Measurements from ENCODE around the gene NAV2. TPM values are rescaled to one million over a fixed set of nuclear protein-coding genes. Genes with fewer than 3 reads are reported as not detected.

Gene NAV2
- total and polyA plus RNA-seq, 12 donors = 6.9 to 34.7 (median 20.2) TPM

GRCh38 chr11:19913893-19914249, 201.2 kb downstream of the NAV2 start:
- intact Hi-C loops (cut with DNase I) = no loop called here
- no peak for TF ChIP-seq CTCF (IDR thresholded peaks at IDR 0.05)
- no peaks in the 10 kb centered on the region for H3K9me3 ChIP-seq
- H3K36me3 ChIP-seq = peaks cover 0 to 14% (median 0%) of the 10 kb centered on the region in 9 donors
- 82% methylated on average over 3 of the region's 3 CpGs for WGBS, 2 donors
- ATAC-seq (peak in 1 of 8 donors; percentile 10), DNase-seq (no peak)
- no peaks in the 10 kb centered on the region for H3K27me3 ChIP-seq
- H3K27ac ChIP-seq = peak overlapping the region in 5 of 10 donors; percentile 7 to 64 (median 31)
- no peak overlapping the region for H3K4me3 ChIP-seq
- H3K4me1 ChIP-seq = peaks cover 0 to 39% (median 20%) of the 10 kb centered on the region in 9 donors

GRCh38 chr11:19915808-19916207, 203.2 kb downstream of the NAV2 start:
- ATAC-seq = no peak
- peaks cover 0 to 46% (median 20%) of the 10 kb centered on the region in 9 donors for H3K4me1 ChIP-seq

DNA sequence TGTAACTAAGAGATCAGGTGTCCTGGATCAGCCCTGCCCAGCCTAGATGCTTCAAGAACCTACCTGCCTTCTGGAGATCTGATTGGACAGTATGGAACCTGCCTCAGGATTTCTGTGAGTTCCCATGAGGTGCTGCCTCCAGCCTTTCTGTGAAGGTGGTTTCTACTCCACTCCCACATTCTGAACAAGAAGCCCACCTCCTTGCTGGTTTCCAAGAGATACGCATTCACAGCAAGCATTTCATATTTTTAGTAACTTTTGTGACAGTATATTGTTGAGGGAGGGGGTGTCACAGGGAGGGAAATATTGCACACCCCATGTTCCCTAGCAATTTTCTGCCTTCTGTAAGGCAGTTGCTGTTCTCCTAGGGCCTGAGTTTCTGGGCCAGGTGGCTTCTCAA, 204.4 kb downstream of the NAV2 start:
- Histone ChIP-seq H3K4me3 (no peak overlapping the region), H3K9me3 (no peaks in the 10 kb centered on the region), H3K27ac (no peak overlapping the region), H3K27me3 (no peaks in the 10 kb centered on the region), H3K36me3 (peaks cover 0 to 14% (median 0%) of the 10 kb centered on the region in 9 donors), H3K4me1 (peaks cover 0 to 34% (median 20%) of the 10 kb centered on the region in 9 donors)
- ATAC-seq (no peak), DNase-seq (no peak)
- no peak for TF ChIP-seq CTCF (IDR thresholded peaks at IDR 0.05)
- intact Hi-C loops (cut with DNase I) = no loop called here
- 91 to 98% methylated on average over 1 of the region's 1 CpG for WGBS, 2 donors

More at GRCh38 chr11:19915808-19916207, 203.2 kb downstream of the NAV2 start:
- no peak overlapping the region for H3K27ac ChIP-seq
- intact Hi-C loops (cut with DNase I) = loop anchor here in 1 of 10 donors (1.0 kb wide), 1 partner anchor 167 kb away; no protein-coding TSS in a partner anchor
- peaks cover 0 to 14% (median 0%) of the 10 kb centered on the region in 9 donors for H3K36me3 ChIP-seq
- WGBS, 2 donors = 87 to 88% methylated on average over 1 of the region's 1 CpG
- no peak for DNase-seq
- H3K4me3 ChIP-seq = no peak overlapping the region
- no peaks in the 10 kb centered on the region for H3K9me3 ChIP-seq
- no peak for TF ChIP-seq CTCF (IDR thresholded peaks at IDR 0.05)
- no peaks in the 10 kb centered on the region for H3K27me3 ChIP-seq

- DNase-seq (no peak), ATAC-seq (no peak)
- H3K27ac ChIP-seq = no peak overlapping the region
- no peaks in the 10 kb centered on the region for H3K27me3 ChIP-seq
- 97 to 98% methylated on average over 5 of the region's 5 CpGs for WGBS, 2 donors
- H3K4me1 ChIP-seq = peaks cover 0 to 21% (median 8%) of the 10 kb centered on the region in 9 donors
- H3K4me3 ChIP-seq = no peak overlapping the region
- intact Hi-C loops (cut with DNase I) = no loop called here
- H3K36me3 ChIP-seq = peaks cover 0 to 14% (median 0%) of the 10 kb centered on the region in 9 donors
- H3K9me3 ChIP-seq = no peaks in the 10 kb centered on the region
- no peak for TF ChIP-seq CTCF (IDR thresholded peaks at IDR 0.05)
Observed at GRCh38 chr11:19918302-19919049, 205.8 kb downstream of the NAV2 start.

Measured in heart right ventricle (tissue), 16 donors.